C4-2B (cell line): Measurements from ENCODE around the gene ACAP3.

Source experiments
- CTCF ChIP-seq: fragments of 450-650 bp; conservative IDR thresholded peaks from 2 replicates; pipeline ENCODE4 v1.5.1; 2017; ENCODE audit warnings: mild to moderate bottlenecking
- ZFX ChIP-seq: fragments of 450-650 bp; IDR thresholded peaks from 2 replicates; pipeline ENCODE4 v1.6.1; 2017

GRCh38 chr1:1348420-1349255 lies 40.9 kb upstream of the ACAP3 start:
- TF ChIP-seq ZFX (peak; percentile 42), CTCF (no peak)
